Limb (tissue), 2 donors: ENCODE data around the gene ZNF335.
"Not testable (repeated sequence)": the region's sequence is repeated elsewhere in the genome, so short reads cannot be mapped to it uniquely, and the experiment has no call there.

Experiments used
- DNase-seq, 2 donors: peaks; one replicate each; pipeline ENCODE4 v3.0.0-alpha.2; 2016; ENCODE audit errors: extremely low spot score in 2 of 2

The ZNF335 gene

DNA sequence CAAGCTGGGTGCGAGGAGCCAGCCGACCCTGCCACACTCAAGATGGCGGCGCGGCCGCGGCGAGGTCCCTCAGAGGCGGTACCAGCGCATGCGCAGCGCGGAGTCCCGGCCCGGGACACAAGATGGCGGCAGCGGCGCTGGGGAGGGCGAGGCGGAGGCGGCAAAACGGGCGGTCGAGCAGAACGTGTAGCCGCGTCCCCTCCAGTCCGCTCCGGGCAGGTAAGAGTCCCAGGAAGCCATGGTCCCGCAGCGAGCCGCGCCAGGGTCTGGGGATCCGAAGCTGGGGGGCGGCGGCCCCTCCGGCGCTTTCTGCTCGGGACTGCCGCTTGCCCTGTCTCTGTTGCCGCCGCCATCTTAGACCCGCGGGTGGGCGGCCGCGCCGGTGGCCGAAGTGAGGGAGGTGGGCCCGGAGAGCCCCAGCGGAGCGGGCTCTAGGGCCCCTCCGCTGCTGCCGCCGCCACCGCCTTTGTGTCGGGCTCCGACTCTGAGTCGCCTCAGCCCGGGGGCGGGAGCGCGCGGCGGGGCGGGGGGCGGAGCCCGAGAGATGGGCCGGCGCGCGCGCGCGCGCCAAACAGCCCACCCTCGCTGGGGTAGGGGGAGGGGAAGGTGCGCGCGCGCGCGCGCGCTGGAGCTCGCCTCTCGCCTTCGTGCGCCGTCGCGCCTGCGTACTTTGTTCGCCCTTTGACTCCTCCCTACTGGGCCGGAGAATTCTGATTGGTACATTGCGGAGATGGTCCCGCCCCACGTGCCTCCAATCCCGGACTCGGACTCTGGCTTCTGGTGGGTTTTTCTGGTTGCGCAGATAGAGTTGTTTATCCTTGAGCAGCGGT is 37.2 kb downstream of the ZNF335 start, which contains the start of gene PCIF1:
Gene PCIF1, plus strand, starts transcription at position 98 of the 830 bp plus-strand sequence. CDS start 4,317 bp downstream, outside the sequence.
- peak; percentile 98 to 99 for DNase-seq

DNA sequence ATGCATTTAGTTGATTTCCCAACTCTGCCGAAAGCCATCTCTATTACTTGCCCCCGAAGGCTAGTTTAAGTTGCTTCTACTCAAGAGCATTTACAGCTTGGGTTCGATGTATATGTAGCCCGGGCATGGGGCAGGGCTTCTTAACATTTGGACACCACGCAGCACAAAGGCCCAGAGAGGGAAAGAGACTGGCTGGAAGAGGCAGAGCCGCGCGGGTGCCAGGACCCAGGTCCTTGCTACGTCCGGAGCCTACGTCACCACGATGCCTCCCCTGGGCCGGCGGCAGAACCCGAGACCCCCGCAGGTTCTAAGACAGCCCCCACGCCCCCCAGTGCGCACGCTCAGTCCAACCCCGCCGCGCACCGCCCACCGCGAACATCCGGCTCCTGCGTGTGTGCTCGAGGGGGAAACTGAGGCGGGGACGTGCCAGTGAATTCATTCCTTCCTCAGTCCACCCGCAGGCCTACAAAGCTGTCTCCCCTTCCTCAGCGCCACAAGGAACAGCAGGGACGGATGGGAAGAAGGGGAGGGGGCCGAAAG is 37.9 kb downstream of the ZNF335 start:
- peak in 1 of 2 donors; percentile 58 for DNase-seq

DNA sequence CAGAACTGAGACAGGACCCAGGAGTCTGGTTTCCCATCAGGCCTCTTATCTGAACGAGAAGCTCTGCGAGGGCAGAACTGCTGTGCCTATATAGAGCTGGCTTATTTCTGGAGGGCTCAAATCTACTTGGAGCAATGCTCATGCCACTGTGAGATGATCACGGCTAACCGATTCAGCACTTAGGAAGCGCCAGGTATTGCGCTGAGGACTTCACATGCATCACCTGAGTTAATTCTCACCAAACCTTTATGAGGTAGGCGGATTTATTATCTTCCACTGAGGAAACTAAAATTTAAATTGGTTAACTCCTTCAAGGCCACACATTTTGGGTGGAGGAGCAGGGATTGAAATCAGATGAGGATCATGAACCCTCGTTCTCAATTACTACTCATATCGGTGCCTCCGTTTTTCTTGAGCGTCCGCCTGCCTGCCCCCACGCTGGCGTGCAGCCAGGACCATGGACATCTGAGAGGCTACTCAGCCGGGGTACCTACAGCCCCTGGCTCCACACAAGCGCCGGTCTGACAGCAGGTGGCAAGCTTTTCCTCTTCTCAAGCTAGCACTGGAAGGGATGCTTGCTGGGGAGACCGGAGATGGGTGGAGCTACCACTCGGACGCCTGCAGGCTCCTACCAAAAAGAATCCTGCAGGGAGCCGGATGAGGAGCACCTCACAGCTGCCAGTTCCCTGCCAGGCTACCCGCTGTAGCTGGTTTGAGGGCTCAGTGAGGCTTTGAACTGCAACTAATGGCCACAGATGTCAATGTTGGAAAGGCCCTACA is 38.5 kb downstream of the ZNF335 start:
- DNase-seq: peak; percentile 62 to 70

DNA sequence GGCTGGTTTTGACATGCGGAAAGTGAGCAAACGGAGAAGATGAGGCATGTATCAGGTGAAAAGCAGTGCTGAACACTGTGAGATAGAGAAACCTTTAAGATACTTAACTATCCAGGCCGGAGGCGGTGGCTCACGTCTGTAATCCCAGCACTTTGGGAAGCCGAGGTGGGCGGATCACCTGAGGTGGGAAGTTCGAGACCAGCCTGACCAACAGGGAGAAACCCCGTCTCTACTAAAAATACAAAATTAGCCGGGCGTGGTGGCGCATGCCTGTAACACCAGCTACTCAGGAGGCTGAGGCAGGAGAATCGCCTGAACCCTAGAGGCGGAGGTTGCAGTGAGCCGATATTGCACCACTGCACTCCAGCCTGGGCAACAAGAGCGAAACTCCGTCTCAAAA is 40.3 kb downstream of the ZNF335 start:
- DNase-seq: not testable (repeated sequence)

DNA sequence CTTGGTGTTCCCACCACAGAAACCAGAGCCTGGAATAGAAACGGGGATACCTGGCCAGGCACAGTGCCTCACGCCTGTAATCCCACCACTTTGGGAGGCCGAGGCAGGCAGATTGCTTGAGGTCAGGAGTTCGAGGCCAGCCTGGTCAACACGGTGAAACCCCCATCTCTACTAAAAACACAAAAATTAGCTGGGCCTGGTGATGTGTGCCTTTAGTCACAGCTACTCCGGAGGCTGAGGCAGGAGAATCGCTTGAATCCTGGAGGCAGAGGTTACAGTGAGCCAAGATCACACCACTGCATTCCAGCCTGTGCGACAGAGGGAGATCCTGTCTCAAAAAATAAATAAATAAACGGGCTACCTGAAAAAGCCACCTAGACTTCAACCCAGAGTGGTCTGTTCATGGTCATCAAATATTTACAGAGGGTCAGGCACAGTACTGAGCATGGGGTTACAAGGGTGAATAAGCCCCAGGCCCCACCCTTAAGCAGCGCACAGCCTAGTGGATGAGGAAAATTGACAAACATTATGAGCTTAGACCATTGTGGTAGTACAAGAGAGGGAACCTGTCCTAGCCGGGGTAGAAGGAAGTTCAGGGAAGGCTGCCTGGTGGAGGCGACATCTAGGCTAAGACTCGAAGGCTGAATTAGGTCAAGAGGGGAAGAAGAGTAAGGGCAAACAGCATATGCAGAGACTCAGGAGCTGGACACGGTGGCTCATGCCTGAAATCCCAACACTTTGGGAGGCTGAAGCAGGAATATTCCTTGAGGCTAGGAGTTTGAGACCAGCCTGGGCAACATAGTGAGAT is 44.7 kb downstream of the ZNF335 start:
- DNase-seq: no peak

DNA sequence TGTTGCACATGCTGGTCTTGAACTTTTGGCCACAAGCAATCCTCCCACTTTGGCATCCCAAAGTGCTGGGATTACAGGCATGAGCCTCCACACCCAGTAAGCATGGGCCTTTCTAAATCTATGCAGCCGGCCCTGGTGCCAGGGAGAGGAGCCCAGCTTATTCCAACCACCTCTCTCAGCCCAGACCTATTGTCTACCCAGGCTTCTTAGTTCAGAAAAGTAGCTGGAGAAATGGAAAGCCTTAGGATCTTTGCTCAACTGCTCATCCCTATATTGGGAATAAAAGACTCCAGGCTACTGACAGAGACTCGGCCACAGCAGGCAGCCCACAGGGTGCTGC is 45.3 kb downstream of the ZNF335 start:
- DNase-seq: no peak

DNA sequence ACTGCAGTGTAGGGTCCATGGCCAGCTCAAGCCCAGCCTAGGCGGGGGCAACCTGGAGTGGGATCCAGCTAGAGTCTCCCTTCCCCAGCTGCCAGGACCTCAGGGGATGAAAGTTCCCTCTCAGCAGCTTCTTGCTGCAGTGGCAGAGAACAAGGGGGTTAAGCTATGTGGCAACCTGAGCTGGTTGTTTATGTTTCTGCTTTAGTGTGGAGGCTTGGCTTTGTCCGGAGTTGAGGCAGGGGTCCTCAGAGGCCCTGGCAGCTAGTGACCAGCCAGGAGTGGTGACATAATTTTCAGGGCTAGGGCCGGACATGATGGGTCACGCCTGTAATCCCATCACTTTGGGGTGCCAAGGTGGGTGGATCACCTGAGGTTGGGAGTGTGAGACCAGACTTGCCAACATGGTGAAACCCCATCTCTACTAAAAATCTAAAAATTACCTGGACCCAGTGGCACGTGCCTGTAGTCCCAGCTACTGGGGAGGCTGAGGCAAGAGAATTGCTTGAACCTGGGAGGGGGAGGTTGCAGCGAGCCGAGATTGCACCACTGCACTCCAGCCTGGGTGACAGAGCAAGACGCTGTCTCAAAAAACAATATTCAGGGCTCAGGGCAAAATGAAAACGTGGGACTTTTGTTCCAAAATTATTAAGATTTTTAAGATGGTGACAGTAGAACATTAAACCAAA is 46.0 kb downstream of the ZNF335 start:
- no peak for DNase-seq

DNA sequence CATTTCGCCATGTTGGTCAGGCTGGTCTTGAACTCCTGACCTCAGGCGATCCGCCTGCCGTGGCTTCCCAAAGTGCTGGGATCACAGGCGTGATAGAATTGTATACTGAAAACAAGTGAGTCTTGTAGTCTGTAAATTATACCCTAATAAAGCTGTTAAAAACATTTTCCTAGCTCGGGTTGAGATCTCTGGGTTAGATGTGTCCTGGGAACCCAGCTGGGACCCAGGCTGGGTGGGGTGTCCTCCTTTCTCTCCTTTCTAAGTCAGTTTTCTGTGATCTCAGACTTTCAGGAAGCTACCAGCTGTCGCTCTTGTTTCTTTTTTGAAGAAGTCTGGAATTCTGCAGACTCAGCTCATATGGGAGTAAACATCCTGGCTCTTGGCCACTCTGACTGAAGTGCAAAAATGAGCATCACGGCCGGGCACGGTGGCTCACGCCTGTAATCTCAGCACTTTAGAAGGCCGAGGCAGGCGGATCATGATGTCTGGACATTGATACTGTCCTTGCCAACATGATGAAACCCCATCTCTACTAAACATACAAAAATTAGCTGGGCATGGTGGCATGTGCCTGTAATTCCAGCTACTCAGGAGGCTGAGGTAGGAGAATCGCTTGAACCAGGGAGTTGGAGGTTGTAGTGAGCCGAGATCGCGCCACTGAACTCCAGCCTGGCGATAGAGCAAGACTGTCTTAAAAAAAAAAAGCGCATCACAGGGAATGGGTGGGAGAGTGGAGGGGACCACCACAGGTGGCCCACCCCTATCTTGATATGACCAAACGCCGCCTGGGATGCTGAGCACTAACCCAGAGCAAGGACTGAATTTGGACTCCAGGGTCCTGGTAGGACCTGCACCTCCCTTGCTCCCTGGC is 47.4 kb downstream of the ZNF335 start:
- peak in 1 of 2 donors; percentile 38 for DNase-seq

DNA sequence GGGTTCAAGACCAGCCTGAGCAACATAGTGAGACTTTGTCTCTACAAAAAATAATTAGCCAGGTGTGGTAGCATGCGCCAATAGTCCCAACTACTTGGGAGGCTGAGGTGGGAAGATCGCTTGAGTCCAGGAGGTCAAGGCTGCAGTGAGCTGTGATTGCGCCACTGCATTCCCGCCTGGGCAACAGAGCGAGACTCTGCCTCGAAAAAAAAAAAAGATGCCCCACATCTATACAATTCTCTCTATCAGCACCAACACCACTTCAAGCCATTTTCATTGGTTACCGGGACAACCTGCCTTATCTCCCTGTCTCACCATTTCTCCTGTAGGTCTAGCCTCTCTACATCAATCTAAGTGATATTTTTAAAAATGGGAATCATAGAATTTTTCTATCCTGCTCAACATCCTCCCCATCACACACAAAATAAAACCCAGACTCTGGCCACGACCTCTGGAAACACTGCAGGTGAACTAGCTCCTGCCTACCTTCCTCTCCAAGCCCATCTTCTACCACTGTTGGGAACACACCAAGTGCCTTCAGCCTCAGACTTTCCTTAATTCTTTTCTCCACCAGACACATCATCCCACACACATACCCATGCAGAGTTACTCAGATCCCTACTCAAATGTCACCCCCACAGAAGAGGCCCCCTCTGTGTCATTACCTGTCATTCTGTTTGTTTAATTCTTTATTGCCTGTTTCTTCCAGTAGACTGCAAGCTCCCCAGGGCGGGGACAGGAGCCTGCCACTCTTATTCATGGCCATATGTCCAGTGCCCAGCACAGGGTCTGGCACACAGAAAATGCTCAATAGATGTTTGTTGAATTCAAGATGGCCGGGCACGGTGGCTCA is 50.4 kb downstream of the ZNF335 start:
- no peak for DNase-seq

DNA sequence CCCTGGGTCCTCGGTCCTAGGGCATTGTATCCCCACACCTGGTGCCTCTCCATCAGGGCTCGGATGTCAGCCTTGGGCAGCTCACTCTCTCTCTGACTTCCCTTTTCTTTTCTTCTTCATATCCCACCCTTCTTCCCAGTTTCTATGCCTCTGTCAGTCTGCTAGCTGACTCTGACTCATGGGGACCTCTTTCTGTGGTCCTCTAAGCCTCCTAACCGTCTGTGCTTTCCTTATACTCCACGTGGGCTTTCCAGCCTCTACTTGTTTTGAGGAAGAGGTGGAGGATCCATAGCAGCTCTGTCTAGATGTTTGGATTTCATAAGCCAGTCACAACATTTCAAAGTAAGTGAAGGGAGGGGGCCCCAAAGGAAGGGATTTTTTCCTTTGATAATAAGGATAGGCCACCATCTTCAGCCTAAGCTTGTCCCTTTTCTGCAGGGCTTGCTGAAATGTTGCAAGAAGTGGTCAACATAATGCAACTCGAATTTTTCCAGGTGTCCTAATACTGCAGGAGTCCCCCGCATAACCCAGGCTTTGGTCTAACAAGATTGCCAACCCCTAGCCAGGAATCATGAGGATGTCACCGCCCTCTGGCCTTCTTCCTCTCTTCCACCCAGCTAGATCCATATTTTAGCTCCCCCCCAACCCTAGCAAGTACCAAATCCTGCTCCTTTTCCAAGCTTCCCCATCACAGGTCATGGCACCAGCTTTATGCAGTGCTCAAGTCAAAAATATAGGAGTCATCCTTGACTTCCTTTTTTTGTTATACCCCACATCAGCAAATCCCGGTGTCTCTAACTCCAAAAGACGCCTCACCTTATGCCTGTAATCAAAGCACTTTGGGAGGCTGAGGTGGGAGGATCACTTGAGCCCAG is 51.3 kb downstream of the ZNF335 start:
- no peak for DNase-seq

DNA sequence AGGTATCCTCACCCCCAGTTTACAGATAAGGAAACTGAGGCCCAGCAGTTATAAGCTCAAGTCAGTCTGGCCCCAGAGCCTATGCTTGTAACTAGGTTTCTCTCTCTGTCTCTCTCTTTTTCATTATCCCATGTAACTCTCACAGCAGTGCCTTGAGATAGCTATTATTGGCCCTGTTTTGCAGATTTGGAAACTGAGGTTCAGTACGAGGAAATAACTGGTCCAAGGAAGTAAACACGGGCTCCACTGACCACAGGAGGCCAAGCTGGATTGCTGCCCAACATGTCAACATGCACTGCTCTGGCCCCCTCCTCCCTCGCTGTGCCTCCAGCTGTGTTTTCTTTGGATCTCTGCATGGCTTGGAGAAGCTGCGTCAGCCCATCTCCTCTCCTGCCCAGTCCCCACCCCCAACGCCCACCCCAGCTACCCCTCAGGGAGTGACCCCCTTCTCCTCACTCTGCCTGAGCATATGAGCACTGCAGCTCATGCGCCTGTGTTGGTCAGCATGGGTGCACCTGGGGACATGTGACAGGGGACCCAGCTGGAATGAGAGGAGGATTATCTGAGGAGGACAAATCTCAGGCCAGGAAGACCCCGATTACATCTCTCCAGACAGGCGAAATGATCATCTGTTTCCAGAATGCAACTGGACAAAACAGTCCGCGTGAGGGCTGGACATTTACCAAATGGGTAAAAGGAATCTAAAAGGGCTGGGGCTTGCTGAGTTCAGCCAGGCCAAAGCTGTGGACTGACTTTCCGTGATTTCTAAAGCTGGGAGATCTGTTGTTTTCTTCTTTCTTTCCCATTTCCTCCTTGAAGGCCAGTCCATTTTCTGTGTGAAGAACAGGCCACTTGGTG is 52.2 kb downstream of the ZNF335 start:
- peak in 1 of 2 donors; percentile 57 for DNase-seq

DNA sequence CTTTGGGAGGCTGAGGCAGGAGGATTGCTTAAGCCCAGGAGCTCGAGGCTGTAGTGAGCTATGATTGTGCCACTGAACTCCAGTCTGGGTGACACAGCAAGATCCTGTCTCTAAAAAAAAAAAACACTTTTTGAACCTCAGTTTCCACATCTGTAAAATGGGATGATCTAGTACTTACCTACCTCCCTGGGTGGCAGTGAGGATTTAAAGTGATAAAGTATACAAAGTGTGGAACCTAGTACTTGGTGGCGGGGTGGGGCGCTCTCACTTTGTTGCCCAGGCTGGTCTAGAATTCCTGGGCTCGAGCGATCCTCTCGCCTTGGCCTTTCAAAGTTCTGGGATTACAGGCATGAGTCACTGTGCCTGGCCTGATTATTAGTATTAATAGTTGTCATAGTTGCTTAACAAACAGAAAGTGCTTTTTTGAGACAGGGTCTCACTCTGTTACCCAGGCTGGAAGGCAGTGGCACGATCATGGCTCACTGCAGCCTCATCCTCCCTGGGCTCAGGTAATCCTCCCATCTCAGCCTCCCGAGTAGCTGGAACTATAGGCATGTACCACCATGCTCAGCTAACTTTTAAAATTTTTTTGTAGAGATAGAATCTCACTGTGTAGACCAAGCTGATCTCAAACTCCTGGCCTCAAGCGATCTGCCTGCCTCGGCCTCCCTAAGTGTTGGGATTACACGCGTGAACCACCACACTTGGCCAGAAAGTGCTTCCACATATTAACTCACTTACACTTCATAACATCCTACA is 53.0 kb downstream of the ZNF335 start:
- no peak for DNase-seq

DNA sequence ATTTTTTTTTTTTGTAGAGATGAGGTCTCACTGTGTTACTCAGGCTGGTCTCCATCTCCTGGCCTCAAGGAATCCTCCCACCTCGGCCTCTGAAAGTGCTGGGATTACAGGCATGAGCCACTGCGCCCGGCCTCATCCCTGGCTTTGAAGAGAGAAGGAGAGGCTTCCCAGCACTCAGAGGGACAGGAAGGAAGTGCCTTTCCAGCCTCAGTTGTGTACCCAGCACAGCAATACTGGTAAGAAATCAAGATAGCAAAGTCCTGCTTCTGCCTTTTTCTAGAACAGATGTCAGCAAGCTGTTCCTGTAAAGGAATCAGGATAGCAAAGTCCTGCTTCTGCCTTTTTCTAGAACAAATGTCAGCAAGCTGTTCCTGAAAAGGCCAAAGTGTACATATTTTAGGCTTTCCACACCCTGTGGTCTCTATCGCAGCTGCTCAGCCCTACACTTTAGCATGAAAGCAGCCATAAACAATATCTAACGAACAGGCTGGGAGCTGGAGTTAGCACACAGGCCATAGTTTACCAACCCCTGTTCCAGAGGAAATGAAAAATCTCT is 53.7 kb downstream of the ZNF335 start:
- DNase-seq: no peak

DNA sequence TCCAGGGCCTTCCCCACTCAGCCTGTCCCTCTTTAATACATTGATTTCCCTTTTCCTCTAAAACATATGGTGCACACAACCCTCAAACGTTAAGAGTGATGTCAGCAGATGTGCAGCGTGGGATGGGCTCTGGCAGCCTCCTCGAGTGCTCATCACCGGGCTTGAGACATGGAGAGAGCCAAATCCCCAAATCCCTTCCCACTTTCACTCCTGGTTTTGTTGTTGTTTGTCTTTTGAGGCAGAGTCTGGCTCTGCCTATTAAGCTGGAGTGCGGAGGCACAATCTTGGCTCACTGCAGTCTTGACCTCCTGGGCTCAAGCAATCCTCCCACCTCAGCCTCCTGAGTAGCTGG is 54.2 kb downstream of the ZNF335 start:
- DNase-seq: peak; percentile 54 to 62

DNA sequence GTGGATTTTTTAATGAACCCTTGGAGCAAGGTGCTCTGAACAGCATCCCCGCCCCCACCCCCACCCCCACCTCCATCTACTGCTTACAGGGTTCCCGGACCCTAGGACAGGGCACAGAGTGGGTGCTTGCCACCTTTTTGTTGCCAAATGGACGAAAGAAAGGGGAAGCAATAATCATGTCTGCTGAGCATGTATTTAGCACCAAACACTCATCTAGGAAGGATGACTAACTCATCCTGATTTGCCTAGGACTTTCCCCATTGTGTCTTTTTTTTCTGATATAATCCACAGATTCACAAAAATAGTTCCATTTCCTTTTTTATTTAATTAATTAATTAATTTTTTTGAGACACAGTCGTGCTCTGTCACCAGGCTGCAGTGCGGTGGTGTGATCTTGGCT is 58.9 kb downstream of the ZNF335 start:
- no peak for DNase-seq

DNA sequence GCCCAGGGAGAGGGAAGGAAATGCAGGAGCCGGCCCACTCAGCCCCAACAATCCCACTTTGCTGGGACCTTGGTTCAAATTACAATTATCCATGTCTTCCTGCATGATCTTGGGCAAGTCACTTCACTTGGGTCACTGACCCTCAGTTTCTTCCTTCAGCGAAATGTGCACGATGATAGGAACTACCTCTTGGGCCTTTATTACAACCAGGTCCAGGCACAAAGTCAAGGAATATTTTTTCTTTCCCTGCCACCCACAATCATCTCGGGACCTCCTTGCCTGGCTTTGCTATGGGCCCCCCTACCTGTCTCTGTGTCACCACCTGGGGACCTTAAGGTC is 59.7 kb downstream of the ZNF335 start:
- no peak for DNase-seq
